ENCODE data around the gene FUT8. TPM values are rescaled to one million over a fixed set of nuclear protein-coding genes. Genes with fewer than 3 reads are reported as not detected.

FUT8 gene
- total RNA-seq, 1 experiment from 2014 or later: 42.3 TPM

DNA sequence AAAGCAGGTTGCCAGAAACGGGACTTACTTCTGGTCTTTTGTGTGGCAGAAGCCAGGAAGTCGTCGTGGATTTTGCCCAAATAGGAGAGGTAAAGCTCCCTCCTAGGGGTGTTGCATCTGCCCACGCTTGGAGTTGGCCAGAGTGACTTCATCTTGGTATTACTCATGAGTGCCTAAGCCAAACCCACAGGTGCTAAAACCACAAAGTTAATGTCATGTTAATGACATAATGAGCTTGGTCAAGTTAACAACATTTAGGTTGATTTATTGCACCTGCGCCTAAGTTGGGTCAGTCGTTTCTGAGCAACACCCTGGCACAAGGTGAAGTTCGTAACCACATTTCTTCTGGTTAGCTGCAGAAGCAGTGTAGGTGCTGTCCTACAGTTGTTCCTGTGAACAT is 225.2 kb downstream of the FUT8 start:
- no peaks in the 10 kb centered on the region for H3K27me3 ChIP-seq (ENCODE audit: insufficient read depth, low read length)
- ChIA-PET CTCF (interaction anchor here (1.2 kb wide), 1 partner anchor 15 kb away, joined by 3 read pairs; no protein-coding TSS in a partner anchor), POLR2A (no interaction called here), RAD21 (ENCODE audit: low non-redundant PET in 1 of 2, low total read pairs in 2 of 2, uncharacterized antibody in 2 of 2, unreplicated experiment in 2 of 2) (no interaction called here)
- H3K9me2 ChIP-seq (ENCODE audit: insufficient read depth): no peaks in the 10 kb centered on the region
- H3K4me2 ChIP-seq (ENCODE audit: low read length): no peak overlapping the region
- no peak for ATAC-seq
- no peak overlapping the region for H3K27ac ChIP-seq (ENCODE audit: low read depth, low read length)
- no peak overlapping the region for H3K9ac ChIP-seq (ENCODE audit: low read length)
- no peaks in the 10 kb centered on the region for H3K4me1 ChIP-seq (ENCODE audit: control insufficient read depth in 1 of 2, insufficient read depth in 2 of 2, low read length in 2 of 2)
- H3K4me3 ChIP-seq (replicated peaks in 1 of 2; ENCODE audit: low read depth in 1 of 2, low read length in 2 of 2): no peak overlapping the region
- intact Hi-C loops (cut with micrococcal nuclease): no loop called here
- no peak overlapping the region for H2AFZ ChIP-seq (ENCODE audit: low read depth, low read length, poor library complexity, severe bottlenecking)
- no peaks in the 10 kb centered on the region for H3K9me3 ChIP-seq (ENCODE audit: control insufficient read depth in 1 of 2, insufficient read depth in 1 of 2, low read depth in 1 of 2, low read length in 2 of 2)
- no peaks in the 10 kb centered on the region for H4K20me1 ChIP-seq (ENCODE audit: insufficient read depth)
- no peak for DNase-seq (ENCODE audit: low read depth, low spot score)
- no peaks in the 10 kb centered on the region for H3K79me2 ChIP-seq (ENCODE audit: insufficient read depth, low read length)
- TF ChIP-seq, protein P1, sequence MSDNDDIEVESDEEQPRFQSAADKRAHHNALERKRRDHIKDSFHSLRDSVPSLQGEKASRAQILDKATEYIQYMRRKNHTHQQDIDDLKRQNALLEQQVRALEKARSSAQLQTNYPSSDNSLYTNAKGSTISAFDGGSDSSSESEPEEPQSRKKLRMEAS (IDR thresholded peaks at IDR 0.05): no peak
- TF ChIP-seq, protein P2, sequence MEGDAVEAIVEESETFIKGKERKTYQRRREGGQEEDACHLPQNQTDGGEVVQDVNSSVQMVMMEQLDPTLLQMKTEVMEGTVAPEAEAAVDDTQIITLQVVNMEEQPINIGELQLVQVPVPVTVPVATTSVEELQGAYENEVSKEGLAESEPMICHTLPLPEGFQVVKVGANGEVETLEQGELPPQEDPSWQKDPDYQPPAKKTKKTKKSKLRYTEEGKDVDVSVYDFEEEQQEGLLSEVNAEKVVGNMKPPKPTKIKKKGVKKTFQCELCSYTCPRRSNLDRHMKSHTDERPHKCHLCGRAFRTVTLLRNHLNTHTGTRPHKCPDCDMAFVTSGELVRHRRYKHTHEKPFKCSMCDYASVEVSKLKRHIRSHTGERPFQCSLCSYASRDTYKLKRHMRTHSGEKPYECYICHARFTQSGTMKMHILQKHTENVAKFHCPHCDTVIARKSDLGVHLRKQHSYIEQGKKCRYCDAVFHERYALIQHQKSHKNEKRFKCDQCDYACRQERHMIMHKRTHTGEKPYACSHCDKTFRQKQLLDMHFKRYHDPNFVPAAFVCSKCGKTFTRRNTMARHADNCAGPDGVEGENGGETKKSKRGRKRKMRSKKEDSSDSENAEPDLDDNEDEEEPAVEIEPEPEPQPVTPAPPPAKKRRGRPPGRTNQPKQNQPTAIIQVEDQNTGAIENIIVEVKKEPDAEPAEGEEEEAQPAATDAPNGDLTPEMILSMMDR (IDR thresholded peaks at IDR 0.05 in 2 of 3, conservative IDR thresholded peaks at IDR 0.05 in 1 of 3; ENCODE audit: borderline replicate concordance in 1 of 3, insufficient read depth in 1 of 3, low read depth in 2 of 3, low read length in 2 of 3): no peak
- TF ChIP-seq JUND (IDR thresholded peaks at IDR 0.05): no peak
- no peak for TF ChIP-seq ZFX (IDR thresholded peaks at IDR 0.05)
- TF ChIP-seq, protein P3, sequence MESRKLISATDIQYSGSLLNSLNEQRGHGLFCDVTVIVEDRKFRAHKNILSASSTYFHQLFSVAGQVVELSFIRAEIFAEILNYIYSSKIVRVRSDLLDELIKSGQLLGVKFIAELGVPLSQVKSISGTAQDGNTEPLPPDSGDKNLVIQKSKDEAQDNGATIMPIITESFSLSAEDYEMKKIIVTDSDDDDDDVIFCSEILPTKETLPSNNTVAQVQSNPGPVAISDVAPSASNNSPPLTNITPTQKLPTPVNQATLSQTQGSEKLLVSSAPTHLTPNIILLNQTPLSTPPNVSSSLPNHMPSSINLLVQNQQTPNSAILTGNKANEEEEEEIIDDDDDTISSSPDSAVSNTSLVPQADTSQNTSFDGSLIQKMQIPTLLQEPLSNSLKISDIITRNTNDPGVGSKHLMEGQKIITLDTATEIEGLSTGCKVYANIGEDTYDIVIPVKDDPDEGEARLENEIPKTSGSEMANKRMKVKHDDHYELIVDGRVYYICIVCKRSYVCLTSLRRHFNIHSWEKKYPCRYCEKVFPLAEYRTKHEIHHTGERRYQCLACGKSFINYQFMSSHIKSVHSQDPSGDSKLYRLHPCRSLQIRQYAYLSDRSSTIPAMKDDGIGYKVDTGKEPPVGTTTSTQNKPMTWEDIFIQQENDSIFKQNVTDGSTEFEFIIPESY (IDR thresholded peaks at IDR 0.05; ENCODE audit: extremely low read depth, insufficient replicate concordance, low read length): no peak
- no peak for TF ChIP-seq EZH2 (IDR thresholded peaks at IDR 0.05)
- no peak for TF ChIP-seq CEBPB (IDR thresholded peaks at IDR 0.05; ENCODE audit: low read depth)
- TF ChIP-seq, protein P4, sequence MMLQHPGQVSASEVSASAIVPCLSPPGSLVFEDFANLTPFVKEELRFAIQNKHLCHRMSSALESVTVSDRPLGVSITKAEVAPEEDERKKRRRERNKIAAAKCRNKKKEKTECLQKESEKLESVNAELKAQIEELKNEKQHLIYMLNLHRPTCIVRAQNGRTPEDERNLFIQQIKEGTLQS (IDR thresholded peaks at IDR 0.05): no peak
- TF ChIP-seq POLR2AphosphoS5 (IDR thresholded peaks at IDR 0.05; ENCODE audit: low read depth, low read length): no peak
- TF ChIP-seq CBX3 (IDR thresholded peaks at IDR 0.05; ENCODE audit: low read depth): no peak
- TF ChIP-seq SP1 (IDR thresholded peaks at IDR 0.05; ENCODE audit: low read depth): no peak
- TF ChIP-seq ELF1 (IDR thresholded peaks at IDR 0.05; ENCODE audit: borderline replicate concordance, low read depth): no peak
- TF ChIP-seq, protein P5, sequence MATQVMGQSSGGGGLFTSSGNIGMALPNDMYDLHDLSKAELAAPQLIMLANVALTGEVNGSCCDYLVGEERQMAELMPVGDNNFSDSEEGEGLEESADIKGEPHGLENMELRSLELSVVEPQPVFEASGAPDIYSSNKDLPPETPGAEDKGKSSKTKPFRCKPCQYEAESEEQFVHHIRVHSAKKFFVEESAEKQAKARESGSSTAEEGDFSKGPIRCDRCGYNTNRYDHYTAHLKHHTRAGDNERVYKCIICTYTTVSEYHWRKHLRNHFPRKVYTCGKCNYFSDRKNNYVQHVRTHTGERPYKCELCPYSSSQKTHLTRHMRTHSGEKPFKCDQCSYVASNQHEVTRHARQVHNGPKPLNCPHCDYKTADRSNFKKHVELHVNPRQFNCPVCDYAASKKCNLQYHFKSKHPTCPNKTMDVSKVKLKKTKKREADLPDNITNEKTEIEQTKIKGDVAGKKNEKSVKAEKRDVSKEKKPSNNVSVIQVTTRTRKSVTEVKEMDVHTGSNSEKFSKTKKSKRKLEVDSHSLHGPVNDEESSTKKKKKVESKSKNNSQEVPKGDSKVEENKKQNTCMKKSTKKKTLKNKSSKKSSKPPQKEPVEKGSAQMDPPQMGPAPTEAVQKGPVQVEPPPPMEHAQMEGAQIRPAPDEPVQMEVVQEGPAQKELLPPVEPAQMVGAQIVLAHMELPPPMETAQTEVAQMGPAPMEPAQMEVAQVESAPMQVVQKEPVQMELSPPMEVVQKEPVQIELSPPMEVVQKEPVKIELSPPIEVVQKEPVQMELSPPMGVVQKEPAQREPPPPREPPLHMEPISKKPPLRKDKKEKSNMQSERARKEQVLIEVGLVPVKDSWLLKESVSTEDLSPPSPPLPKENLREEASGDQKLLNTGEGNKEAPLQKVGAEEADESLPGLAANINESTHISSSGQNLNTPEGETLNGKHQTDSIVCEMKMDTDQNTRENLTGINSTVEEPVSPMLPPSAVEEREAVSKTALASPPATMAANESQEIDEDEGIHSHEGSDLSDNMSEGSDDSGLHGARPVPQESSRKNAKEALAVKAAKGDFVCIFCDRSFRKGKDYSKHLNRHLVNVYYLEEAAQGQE (IDR thresholded peaks at IDR 0.05; ENCODE audit: low read depth): no peak
- TF ChIP-seq ZNF274 (IDR thresholded peaks at IDR 0.05; ENCODE audit: low read depth, low read length): no peak
- no peaks in the 10 kb centered on the region for H3K36me3 ChIP-seq (ENCODE audit: control insufficient read depth in 1 of 2, insufficient read depth in 2 of 2, low read length in 2 of 2)
- no TSS peak for BruUV-seq (replicated peaks)

Measured in HCT116 (cell line).